Renal cortex interstitium (tissue), 15 donors: ENCODE data around the gene ARL16. TPM values are rescaled to one million over a fixed set of nuclear protein-coding genes. Genes with fewer than 3 reads are reported as not detected.

Experiments
- DNase-seq, 11 donors: peaks; one replicate each; pipeline ENCODE4 v3.0.0-alpha.2; 2013; ENCODE audit warnings: low read depth in 9 of 11, low spot score in 4 of 11; ENCODE audit errors: extremely low read depth in 1 of 11
- long read RNA-seq, 16 experiments: transcript quantifications; one replicate each; lab custom pipeline, GENCODE V29; 2026
- polyA plus RNA-seq, 3 donors: library from polyadenylated mRNA; unstranded; fragments of 120-200 nt; gene quantifications; one replicate each; pipeline ENCODE4 v1.2.1, GENCODE V29; 2013; ENCODE audit not compliant: insufficient read length in 3 of 3

ARL16 gene
- 10 to 100 TPM; 46.4 to 53.3 (median 50.0) TPM for polyA plus RNA-seq
- long read RNA-seq, donor 1, transcript ARL16-201 (5 exons, 1,227 nt), result major isoform, 6 of 8 reads
- long read RNA-seq, donor 1, partial matches to known transcripts, result 0 of 8 reads
- long read RNA-seq, donor 1, other reads (novel, unspliced or antisense), result 0 of 8 reads
- long read RNA-seq, donor 2, transcript ARL16-201 (5 exons, 1,227 nt), result major isoform, 7 of 10 reads
- long read RNA-seq, donor 2, partial matches to known transcripts, result 0 of 10 reads
- long read RNA-seq, donor 2, other reads (novel, unspliced or antisense), result 0 of 10 reads
- long read RNA-seq, donor 3, transcript ARL16-201 (5 exons, 1,227 nt), result major isoform, 25 of 42 reads
- long read RNA-seq, donor 3, partial matches to known transcripts, result 0 of 42 reads
- long read RNA-seq, donor 3, other reads (novel, unspliced or antisense), result 12 of 42 reads
- long read RNA-seq, donor 4, transcript ARL16-202 (4 exons, 768 nt), result minor isoform, 5 of 36 reads
- long read RNA-seq, donor 4, transcript ARL16-201 (5 exons, 1,227 nt), result major isoform, 19 of 36 reads
- long read RNA-seq, donor 4, partial matches to known transcripts, result 5 of 36 reads
- long read RNA-seq, donor 4, other reads (novel, unspliced or antisense), result 0 of 36 reads
- long read RNA-seq, donor 5, result 0 reads
- long read RNA-seq, donor 6, transcript ARL16-201 (5 exons, 1,227 nt), result major isoform, 9 of 13 reads
- long read RNA-seq, donor 6, partial matches to known transcripts, result 0 of 13 reads
- long read RNA-seq, donor 6, other reads (novel, unspliced or antisense), result 0 of 13 reads
- long read RNA-seq, donor 7, transcript ARL16-201 (5 exons, 1,227 nt), result major isoform, 20 of 24 reads
- long read RNA-seq, donor 7, partial matches to known transcripts, result 0 of 24 reads
- long read RNA-seq, donor 7, other reads (novel, unspliced or antisense), result 0 of 24 reads
- long read RNA-seq, donor 8, result 0 reads
- long read RNA-seq, donor 9, transcript ARL16-201 (5 exons, 1,227 nt), result major isoform, 17 of 31 reads
- long read RNA-seq, donor 9, transcript ARL16-211 (4 exons, 694 nt), result minor isoform, 6 of 31 reads
- long read RNA-seq, donor 9, partial matches to known transcripts, result 0 of 31 reads
- long read RNA-seq, donor 9, other reads (novel, unspliced or antisense), result 5 of 31 reads
- long read RNA-seq, donor 10, transcript ARL16-201 (5 exons, 1,227 nt), result major isoform, 13 of 143 reads
- long read RNA-seq, donor 10, partial matches to known transcripts, result 38 of 143 reads
- long read RNA-seq, donor 10, other reads (novel, unspliced or antisense), result 85 of 143 reads
- long read RNA-seq, donor 11, transcript ARL16-201 (5 exons, 1,227 nt), result major isoform, 14 of 27 reads
- long read RNA-seq, donor 11, partial matches to known transcripts, result 10 of 27 reads
- long read RNA-seq, donor 11, other reads (novel, unspliced or antisense), result 0 of 27 reads
- long read RNA-seq, donor 12, partial matches to known transcripts, result 0 of 8 reads
- long read RNA-seq, donor 12, other reads (novel, unspliced or antisense), result 0 of 8 reads
- long read RNA-seq, donor 13, result 0 reads
- long read RNA-seq, donor 14, transcript ARL16-201 (5 exons, 1,227 nt), result major isoform, 14 of 66 reads
- long read RNA-seq, donor 14, partial matches to known transcripts, result 38 of 66 reads
- long read RNA-seq, donor 14, other reads (novel, unspliced or antisense), result 8 of 66 reads
- long read RNA-seq, donor 15, transcript ARL16-201 (5 exons, 1,227 nt), result major isoform, 9 of 12 reads
- long read RNA-seq, donor 15, partial matches to known transcripts, result 0 of 12 reads
- long read RNA-seq, donor 15, other reads (novel, unspliced or antisense), result 0 of 12 reads
- long read RNA-seq, donor 16, transcript ARL16-201 (5 exons, 1,227 nt), result major isoform, 42 of 176 reads
- long read RNA-seq, donor 16, partial matches to known transcripts, result 89 of 176 reads
- long read RNA-seq, donor 16, other reads (novel, unspliced or antisense), result 27 of 176 reads

- peak; percentile 97 to 99 (median 99) for DNase-seq
Measured at GRCh38 chr17:81683584-81684441, at the start of gene ARL16, which contains the start of gene HGS. Gene ARL16, minus strand, starts transcription at chr17:81683797. Its CDS starts 44 bp downstream, at chr17:81683753. Gene HGS, plus strand, starts transcription at chr17:81684011. Its CDS starts 56 bp downstream, at chr17:81684067.

- DNase-seq, result no peak
Measured at GRCh38 chr17:81727324-81728031, 43.9 kb upstream of the ARL16 start.

- DNase-seq, result no peak
Measured at GRCh38 chr17:81726004-81726403, 42.4 kb upstream of the ARL16 start.

- DNase-seq, result no peak
Measured at GRCh38 chr17:81725439-81725838, 41.8 kb upstream of the ARL16 start.

- DNase-seq, result no peak
Measured at GRCh38 chr17:81723651-81724209, 40.1 kb upstream of the ARL16 start.

- DNase-seq, result no peak
Measured at GRCh38 chr17:81722184-81723120, 38.9 kb upstream of the ARL16 start.

GRCh38 chr17:81720267-81721071, 36.9 kb upstream of the ARL16 start:
- no peak for DNase-seq

- no peak for DNase-seq
Measured at GRCh38 chr17:81719410-81720266, 36.0 kb upstream of the ARL16 start.

- no peak for DNase-seq
Measured at GRCh38 chr17:81717766-81718089, 34.1 kb upstream of the ARL16 start.

- DNase-seq, result no peak
Measured at GRCh38 chr17:81717049-81717765, 33.6 kb upstream of the ARL16 start.

- DNase-seq, result no peak
Measured at GRCh38 chr17:81716674-81716996, 33.0 kb upstream of the ARL16 start.

- DNase-seq, result no peak
Measured at GRCh38 chr17:81715872-81716673, 32.5 kb upstream of the ARL16 start.
